NCI-H748 (cell line): ENCODE data around the gene MS4A18.
"Not testable (repeated sequence)": the region's sequence is repeated elsewhere in the genome, so short reads cannot be mapped to it uniquely, and the experiment has no call there.

Experiments used
- DNase-seq: peaks from one replicate; lab custom pipeline; 2025; ENCODE audit not compliant: unreplicated experiment; lab: John Stamatoyannopoulos, UW

The MS4A18 gene

DNA sequence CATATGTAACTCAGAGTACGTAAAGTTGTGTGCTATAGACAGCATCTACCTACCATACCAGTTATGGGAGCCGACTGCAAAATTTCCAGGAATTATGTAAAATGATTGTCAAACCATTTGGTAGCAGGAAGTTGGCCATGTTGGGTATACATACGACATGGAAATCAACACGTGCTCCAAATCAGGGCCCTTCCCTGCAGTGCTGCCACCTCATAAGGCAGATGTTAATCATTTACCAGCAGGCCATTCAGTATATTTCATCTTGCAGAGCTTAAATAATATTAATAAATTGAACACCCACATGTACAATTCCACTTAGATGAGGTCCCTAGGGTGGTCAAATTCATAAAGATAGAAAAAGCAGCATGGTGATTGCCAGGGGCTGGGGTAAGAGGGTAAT, 9.8 kb downstream of the MS4A18 start:
- no peak for DNase-seq

DNA sequence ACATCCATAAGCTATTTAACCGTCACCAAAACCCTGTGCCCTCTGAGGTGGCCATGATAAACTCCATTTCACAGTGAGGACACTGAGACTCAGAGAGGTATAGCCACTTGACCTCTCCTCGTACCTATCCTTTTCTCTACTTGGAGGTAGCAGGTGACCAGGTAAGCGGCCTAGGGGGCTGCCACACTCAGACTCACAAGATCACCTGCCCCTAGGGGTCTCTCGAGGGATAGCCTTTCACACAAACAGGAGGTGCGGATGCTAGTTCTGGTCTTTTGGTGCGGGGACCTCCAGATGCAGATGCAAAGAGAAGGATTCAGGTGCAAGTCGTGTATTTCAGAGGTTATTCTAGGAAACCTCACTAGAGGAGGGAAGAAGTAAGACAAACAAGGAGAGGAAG, 14.6 kb downstream of the MS4A18 start:
- no peak for DNase-seq

DNA sequence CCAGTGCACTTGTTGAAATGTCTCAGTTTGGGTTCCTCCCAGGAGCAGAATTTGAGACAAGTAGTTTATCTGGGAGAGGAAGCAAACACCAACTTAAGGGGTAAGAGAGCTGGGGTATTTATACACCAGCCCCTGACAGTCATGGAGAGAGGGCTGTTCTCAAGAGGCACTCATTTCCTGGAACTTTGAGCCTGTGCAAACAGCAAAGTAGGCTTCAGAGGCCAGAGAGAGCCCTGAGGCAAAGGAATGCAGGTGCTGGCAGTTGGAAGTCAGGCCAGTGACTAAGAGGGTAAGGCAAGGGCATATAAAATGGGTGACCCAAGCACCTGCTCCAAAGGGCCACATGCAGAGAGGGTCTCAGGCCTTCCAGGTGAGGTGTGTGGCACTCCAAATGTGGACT, 16.1 kb downstream of the MS4A18 start:
- DNase-seq: no peak

DNA sequence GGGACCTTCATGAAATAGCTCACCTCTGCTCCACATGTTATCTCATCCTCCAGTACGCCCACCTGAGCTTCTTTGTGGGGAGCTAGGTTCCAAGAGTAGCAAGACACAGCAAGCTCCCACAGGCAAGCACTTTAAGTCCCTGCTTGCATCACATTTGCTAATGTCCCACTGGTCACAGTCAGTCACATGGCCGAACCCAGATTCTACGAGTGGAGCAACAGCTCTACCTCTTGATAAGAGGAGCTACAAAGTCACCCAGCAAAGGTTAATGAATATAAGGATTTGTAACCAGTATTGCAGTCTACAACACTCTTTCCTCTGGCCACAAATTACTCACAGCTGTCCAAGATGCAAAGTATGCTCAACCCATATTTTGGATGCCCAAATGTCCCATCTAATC, 16.9 kb downstream of the MS4A18 start:
- DNase-seq: no peak

DNA sequence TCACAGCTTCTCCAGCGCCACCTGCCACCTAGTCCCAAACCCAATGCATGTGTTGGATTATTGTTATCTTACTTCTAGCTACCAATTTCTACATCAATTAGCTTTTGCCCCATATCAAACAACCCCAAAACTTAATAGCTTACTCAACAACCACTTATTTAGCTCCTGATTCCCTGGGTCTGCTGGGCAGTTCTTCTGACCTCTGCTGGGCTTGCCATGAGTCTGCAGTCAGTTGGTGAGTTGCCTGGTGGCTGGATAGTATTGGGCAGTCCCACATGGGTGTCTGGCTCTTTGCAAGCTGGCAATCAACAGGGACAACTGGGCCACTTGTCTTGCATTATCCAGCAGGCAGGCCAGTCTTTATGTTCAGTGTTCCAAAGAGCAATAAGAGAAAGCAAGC, 18.5 kb downstream of the MS4A18 start:
- DNase-seq: no peak

DNA sequence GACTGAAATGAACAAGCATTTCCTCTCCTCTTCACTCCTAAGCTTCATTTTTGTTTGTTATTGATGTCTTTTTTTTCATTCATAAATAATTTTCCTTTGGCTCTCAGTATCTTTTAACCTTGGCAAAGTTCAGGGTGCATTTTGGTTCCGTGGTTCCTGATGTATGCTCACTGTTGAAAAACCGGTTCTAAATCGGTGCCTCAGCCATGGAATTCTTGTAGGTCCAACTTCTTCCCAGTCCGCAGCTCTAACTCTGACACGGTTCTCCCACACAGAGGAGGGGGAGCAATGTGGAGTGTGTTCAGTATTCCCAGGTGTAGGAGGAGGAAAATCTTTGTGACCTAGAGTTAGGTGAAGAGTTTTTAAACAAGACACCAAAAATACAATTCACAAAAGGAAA, 19.6 kb downstream of the MS4A18 start:
- no peak for DNase-seq

DNA sequence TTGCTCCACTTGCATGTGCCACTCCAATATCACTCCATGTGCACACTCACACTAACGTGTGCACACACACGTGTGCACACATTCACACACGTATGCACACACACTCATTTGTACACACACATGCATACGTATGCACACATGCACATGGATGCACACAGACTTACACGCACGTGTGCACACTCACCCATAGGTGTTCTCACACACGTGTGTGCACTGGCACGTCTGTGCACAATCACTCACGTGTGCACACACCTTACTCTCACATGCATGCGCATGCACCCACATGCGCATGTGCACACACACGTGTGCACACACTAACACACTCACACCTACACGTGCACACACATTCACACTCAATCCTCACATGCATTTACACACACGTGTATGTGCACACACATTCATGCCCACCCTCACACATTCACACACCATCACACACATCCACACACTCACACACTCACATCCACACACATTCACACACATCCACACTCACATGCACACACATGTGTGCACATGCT, 22.9 kb downstream of the MS4A18 start:
- DNase-seq: no peak

DNA sequence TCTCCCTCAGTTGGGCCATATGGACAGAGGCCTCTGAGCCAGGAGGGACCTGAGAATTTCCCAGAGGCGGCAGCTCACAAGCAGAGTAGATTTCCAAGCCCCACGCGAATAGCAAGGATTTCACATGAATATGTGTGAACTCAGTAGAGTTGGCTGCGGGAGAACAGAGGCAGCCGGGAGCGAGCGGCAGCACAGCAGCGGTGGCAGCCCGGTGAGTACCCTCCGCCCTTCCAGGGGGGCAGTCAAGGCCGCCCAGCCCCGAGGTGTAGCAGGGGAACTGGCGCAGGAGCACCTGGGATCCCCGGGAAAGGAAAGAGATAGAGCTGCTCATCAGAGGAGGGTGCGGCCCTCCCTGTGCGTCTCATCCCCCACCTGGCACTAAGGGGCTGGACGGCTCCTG, 23.7 kb downstream of the MS4A18 start:
- DNase-seq: no peak

DNA sequence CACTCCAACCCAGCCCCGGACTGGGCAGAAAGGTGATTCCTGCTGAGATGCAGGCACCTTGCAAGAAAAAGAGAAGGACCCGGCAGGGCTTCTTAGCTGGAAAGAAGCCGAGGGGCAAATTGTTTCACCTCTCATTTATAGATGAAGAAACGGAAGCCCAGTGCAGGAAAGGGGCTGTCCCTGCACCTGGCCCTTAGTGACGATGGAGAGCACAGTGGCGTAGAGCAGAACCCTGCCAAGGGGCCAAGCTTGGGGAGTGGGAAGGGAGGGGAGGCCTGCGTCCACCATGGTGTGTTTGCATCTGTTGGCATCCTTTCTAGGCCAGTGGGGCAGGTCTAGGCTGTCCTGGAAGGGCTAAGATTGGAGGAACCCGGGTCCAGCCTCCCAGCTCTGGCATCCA, 24.3 kb downstream of the MS4A18 start:
- no peak for DNase-seq

DNA sequence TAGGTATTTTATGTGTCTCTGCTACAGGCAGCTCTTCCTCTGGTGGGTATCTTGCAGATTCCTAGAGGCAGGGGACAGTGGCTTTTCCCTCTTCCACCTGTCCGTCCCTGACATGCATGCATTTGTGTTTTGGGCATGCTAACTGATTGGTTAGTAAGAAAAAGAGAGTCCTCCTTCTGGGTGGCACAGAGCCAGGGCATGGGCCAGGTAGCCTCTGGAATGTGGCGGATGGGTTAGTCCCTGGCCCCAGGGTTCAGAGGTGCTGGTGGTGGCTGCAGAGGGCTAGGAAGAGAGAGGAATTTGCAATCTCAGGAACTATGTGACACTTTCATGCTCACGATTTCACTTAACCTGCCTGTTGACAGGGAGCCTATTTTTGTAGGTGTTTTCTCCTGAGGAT, 26.4 kb downstream of the MS4A18 start:
- no peak for DNase-seq

DNA sequence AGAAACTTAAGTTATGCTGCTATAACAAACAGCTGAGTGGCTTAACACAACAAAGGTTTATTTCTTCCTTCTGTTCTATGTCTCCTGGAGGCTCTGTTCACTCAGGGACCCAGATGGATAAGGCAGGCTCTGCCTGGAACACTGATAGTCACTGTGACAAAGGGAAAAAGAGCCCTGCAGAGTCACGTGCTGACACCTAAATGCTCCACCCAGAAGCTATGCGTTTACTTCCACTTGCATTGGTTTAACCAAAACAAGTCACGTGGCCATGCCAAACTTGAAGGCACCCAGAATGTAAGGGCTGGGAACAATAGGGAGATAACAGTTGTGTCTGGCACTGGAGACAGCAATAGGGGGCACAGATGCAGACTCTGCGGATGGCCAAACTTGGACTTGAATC, 28.8 kb downstream of the MS4A18 start:
- no peak for DNase-seq

DNA sequence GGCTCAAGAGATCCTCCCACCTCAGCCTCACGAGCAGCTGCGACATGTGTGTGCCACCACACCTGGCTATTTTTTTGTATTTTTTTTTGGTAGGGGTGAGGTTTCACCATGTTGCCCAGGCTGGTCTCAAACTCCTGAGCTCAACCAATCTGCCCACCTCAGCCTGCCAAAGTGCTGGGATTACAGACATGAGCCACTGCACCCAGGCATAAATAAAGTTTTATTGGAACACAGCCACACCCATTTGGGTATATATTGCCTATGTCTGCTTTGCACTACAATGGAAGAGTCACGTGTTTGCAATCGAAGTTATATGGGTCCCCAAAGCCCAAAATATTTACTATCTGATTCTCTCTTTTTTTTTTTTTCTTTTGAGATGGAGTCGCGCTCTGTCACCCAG, 30.4 kb downstream of the MS4A18 start:
- DNase-seq: no peak

DNA sequence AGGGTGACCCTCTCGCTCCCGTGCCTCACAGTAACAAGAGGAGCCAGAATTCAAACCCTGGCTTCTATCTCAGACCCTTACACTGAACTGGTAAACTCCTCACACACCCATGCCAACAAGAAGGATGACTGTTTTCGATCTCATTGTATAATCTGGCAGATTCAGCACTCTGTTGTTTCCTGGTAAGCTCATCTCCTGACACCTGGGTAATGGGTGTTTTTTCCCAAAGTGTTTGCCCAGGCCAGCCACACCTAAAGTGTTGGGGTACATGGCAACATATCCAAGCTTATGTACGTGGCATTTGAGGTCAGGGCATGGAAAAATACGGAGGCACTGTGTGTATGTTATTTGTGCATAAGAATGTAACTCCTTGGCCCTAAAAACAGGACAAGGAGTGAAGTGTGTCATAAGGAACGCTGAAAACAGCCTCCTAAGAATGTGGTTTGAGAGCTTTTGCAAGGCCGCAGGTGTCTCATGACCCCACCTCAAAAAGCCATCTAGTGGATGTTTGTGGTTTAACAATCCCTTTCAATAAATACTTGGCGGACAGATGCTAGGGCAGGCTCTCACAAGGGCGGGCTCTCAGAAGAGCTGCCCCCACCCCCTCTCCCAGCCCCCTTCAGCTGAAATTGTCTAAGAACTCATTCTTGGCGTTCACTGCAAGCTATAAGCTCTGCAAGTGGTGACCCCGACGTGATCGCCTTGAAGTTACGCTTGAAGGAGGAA, 31.9 kb downstream of the MS4A18 start, which contains the start of gene MS4A15:
TSS of gene MS4A15 (plus strand) at position 561 of the 726 bp plus-strand sequence. CDS start 6,867 bp downstream, outside the sequence.
- DNase-seq: peak; percentile 62

DNA sequence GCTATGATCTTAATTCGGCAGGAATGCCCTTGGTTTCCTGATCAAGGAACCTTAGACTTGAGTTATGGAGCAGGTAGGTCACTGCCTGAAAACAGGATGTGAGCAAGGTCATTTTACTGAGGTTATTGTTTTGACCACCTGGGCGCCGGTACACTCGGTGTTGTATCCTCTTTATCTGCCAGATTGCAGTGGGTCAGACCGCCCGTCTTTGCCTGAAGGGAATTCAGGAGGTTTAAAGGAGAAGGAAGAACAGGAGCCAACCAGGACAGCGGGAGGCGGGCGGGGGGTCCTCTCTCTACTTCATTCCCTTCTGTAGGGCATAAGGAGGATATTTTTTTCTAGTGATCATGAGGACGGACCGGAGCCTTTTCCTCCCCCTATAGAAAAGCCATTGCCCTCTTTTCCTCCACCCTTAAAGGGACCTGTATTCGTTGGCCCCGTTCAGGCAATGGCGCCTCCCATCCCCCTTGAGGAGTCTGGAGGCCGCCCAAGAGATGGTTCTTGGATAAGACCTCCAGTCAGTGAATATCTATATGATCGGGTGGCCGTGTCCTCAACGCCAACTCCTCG, 32.8 kb downstream of the MS4A18 start:
- no peak for DNase-seq

DNA sequence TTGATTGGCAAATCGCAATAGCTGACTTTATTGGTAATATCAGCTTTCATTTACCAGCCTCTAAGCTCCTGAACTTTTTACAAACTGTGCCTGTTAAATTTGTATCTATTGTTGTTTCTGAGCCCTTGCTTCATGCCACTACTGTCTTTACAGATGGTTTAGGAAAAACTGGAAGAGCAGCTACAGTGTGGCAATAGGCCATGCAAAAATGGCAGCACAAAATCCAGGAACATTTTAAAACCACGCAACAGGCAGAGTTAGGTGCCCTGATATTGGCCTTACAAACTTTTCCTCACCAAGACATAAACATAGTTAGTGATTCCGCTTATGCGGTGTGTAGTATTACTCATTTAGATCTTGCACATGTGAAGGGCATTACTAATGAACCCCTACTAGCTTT, 34.2 kb downstream of the MS4A18 start:
- DNase-seq: not testable (repeated sequence)

DNA sequence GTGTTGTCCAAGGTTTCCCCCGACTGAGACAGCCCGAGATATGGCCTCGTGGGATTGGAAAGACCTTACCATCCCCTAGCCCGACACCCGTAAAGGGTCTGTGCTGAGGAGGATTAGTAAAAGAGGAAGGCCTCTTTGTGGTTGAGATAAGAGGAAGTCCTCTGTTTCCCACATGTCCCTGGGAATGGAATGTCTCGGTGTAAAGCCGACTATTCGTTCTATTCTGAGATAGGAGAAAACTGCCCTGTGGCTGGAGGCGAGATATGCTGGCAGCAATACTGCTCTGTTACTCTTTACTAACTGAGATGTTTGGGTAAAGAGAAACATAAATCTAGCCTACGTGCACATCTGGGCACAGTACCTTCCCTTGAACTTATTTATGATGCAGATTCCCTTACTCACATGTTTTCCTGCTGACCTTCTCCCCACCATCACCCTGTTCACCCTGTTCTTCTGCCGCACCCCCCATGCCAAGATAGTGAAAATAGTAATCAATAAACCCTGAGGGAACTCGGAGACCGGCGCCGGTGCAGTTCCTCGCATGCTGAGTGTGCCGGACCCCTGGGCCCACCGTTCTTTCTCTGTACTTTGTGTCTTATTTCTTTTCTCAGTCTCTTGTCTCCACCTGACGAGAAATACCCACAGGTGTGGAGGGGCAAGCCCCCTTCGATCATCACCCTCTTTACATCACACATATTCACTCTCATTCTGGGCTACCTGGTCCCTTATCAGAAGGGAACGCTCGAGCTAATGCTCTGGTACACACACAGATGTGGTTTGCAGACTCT, 35.1 kb downstream of the MS4A18 start:
- DNase-seq: not testable (repeated sequence)

DNA sequence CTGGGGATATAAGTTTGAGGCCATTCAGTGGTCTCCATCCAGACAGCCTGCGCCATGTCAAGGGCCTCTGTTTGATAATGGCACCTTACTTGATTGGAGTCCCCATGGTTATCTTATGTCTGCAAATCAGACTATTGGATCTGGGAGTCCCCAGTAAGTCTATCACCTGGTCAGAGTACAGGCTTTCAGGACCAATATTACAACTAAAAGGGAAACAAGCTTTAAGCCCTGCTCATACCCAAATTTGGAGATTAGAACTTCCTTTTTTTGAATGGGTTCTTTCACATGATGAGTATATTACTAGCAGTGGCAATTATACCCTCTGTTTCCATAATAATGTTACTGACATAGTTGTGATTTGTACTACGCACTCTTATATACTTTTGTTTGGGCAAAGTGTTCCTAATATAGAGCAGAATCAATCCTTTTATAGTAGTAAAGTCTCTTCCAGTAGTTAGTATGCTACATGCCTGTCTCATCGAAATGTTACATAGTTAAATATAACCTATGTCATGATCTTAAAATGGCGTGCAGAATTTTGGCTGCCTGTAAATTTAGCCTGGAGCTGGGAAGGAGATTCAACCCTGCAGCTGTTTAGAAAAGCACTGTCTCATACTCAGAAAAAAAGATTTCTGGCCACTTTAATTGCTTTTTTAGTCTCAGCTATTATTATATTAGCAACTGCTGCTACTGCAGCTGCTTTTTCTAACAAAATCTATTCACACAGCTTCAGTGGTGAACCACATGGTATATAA, 37.1 kb downstream of the MS4A18 start:
- DNase-seq: peak; percentile 61

DNA sequence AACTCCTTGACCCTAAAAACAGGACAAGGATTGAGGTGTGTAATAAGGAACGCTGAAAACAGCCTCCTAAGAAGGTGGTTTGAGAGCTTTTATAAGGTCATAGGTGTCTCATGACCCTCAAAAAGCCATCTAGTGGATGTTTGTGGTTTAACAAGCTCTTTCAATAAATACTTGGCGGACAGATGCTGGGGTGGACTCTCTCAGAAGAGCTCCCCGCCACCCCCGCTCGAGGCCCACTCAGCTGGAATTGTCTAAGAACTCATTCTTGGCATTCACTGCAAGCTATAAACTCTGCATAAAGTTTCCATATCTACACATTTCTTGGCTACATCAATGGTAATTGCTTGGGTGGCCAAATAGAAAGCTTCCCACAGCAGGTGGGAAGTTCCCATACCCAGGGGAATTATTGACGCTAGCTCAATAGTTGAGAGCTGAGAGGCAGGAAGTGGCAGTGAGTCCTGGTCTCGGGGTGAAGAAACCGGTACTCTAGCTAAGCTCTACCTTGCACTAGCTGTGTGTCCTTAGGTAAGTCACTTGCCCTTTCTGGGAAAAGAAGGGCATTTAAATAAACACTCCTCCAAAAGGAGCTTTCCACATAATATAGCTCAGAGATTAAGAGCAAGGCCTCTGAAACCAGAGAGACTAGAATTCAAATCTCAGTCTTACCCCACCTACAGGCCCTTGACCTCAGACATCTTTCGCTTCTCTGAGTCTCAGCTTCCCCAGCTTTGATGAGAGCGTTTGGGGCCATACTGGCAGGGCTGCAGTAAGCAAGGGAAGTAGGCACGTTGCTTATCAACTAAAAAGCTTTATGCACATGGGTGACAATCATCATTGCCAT, 38.6 kb downstream of the MS4A18 start:
- peak; percentile 93 for DNase-seq

DNA sequence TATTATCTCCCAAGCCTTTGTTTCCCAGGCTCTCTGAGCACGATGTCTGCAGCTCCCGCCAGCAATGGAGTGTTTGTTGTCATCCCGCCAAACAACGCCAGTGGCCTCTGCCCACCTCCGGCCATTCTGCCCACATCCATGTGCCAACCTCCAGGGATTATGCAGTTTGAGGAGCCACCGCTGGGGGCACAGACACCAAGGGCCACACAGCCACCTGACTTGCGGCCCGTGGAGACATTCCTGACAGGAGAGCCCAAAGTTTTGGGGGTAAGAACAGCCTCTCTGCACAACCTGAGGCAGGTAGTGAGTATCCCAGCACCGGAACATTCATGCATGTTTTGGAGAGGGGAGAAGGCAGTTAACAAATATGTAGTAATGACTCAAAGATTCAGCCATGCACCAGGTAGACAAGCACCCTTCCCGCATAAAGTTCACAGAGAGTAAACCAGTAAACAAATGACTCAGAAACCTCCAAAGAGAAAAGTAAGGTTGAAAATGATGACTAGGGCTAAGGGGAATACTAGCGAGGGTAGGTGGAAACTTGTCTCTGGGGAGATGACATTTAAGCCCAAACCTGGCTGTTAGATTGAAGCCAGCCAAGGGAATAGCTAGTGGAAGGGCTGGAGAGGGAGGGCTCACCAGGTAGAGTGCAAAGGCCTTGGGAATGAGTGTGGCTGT, 39.3 kb downstream of the MS4A18 start:
- DNase-seq: peak; percentile 83

DNA sequence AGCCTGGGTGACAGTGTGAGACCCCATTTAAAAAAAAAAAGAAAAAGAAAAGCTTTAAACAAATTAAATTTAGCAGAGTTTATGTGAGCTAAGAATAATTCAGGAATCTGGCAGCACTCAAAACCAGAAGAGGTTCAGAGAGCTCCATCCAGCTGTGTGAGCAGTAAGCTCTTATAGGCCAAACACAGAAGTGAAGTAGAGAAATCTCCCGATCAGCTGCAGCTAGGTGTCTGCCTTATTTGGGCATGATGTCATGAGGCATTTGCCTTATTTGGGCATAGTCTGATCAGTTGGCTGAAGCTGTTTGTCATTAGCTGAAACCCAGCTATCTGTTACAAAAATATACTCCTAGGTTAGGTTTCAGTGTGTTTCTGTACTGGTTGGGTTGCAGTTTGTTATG, 40.4 kb downstream of the MS4A18 start:
- DNase-seq: peak; percentile 45
